H9 (cell line): Measurements from ENCODE around the gene SUV39H2. TPM values are rescaled to one million over a fixed set of nuclear protein-coding genes. Genes with fewer than 3 reads are reported as not detected.

Experiments used
- DNase-seq: peaks from one replicate; pipeline ENCODE4 v3.0.0-alpha.2; 2017
- H2AFZ ChIP-seq: one replicate; pipeline ENCODE4 v1.6.1; 2013; ENCODE audit warnings: mild to moderate bottlenecking, low read length, control low read depth, moderate library complexity
- H2AK5ac ChIP-seq: 2 replicates; pipeline ENCODE4 v1.6.1; 2013; ENCODE audit warnings: low read length, control low read depth, mixed read lengths; ENCODE audit not compliant: insufficient read length
- H2BK120ac ChIP-seq: one replicate; pipeline ENCODE4 v1.6.1; 2013; ENCODE audit warnings: low read depth, mild to moderate bottlenecking, low read length, control low read depth, inconsistent platforms; ENCODE audit not compliant: poor library complexity, severe bottlenecking
- H2BK12ac ChIP-seq: 2 replicates; pipeline ENCODE4 v1.6.1; 2013; ENCODE audit warnings: low read length, control low read depth, mixed read lengths, low read depth; ENCODE audit not compliant: insufficient read length
- H2BK15ac ChIP-seq: 2 replicates; pipeline ENCODE4 v1.6.1; 2013; ENCODE audit warnings: low read depth, low read length, control low read depth
- H2BK20ac ChIP-seq: one replicate; pipeline ENCODE4 v1.6.1; 2013; ENCODE audit warnings: low read depth, mild to moderate bottlenecking, low read length, control low read depth, inconsistent platforms; ENCODE audit not compliant: poor library complexity, severe bottlenecking
- H2BK5ac ChIP-seq: 2 replicates; pipeline ENCODE4 v1.6.1; 2013; ENCODE audit warnings: low read length, control low read depth, mixed read lengths; ENCODE audit not compliant: insufficient read length
- H3K14ac ChIP-seq: 2 replicates; pipeline ENCODE4 v1.6.1; 2013; ENCODE audit warnings: low read length, control low read depth; ENCODE audit not compliant: insufficient read depth
- H3K18ac ChIP-seq: 2 replicates; pipeline ENCODE4 v1.6.1; 2013; ENCODE audit warnings: low read depth, mild to moderate bottlenecking, mixed read lengths, low read length, control low read depth; ENCODE audit not compliant: insufficient read length
- H3K23ac ChIP-seq: 2 replicates; pipeline ENCODE4 v1.6.1; 2013; ENCODE audit warnings: low read length, control low read depth, mixed read lengths, low read depth; ENCODE audit not compliant: insufficient read length
- H3K23me2 ChIP-seq: 2 replicates; pipeline ENCODE4 v1.6.1; 2013; ENCODE audit warnings: low read depth, mild to moderate bottlenecking, mixed read lengths, low read length, control low read depth; ENCODE audit not compliant: insufficient read length, poor library complexity, severe bottlenecking
- H3K27ac ChIP-seq: 2 replicates; pipeline ENCODE4 v1.5.1; 2013; ENCODE audit warnings: low read length, control low read depth, mixed read lengths, low read depth; ENCODE audit not compliant: insufficient read length
- H3K27me3 ChIP-seq: 2 replicates; pipeline ENCODE4 v1.6.1; 2013; ENCODE audit warnings: low read length, control low read depth, inconsistent platforms; ENCODE audit not compliant: insufficient read depth
- H3K4ac ChIP-seq: 2 replicates; pipeline ENCODE4 v1.6.1; 2013; ENCODE audit warnings: low read depth, mild to moderate bottlenecking, control low read depth, inconsistent platforms, low read length, moderate library complexity
- H3K4me1 ChIP-seq: 2 replicates; pipeline ENCODE4 v1.6.1; 2013; ENCODE audit warnings: low read length, control low read depth, inconsistent platforms; ENCODE audit not compliant: insufficient read depth
- H3K4me2 ChIP-seq: 2 replicates; pipeline ENCODE4 v1.6.1; 2013; ENCODE audit warnings: low read length, control low read depth, mixed read lengths; ENCODE audit not compliant: insufficient read length, insufficient read depth
- H3K56ac ChIP-seq: 2 replicates; pipeline ENCODE4 v1.6.1; 2013; ENCODE audit warnings: low read depth, mild to moderate bottlenecking, mixed read lengths, low read length, control low read depth; ENCODE audit not compliant: insufficient read length
- H3K79me1 ChIP-seq: 2 replicates; pipeline ENCODE4 v1.6.1; 2013; ENCODE audit warnings: low read depth, mild to moderate bottlenecking, moderate library complexity, low read length, control low read depth, inconsistent platforms; ENCODE audit not compliant: insufficient read depth, poor library complexity, severe bottlenecking
- H3K79me2 ChIP-seq: 2 replicates; pipeline ENCODE4 v1.6.1; 2013; ENCODE audit warnings: low read length, control low read depth, inconsistent platforms; ENCODE audit not compliant: insufficient read depth
- H3K9ac ChIP-seq: 2 replicates; pipeline ENCODE4 v1.6.1; 2013; ENCODE audit warnings: low read length, control low read depth, mixed read lengths; ENCODE audit not compliant: insufficient read length; ENCODE audit errors: extremely low read depth
- H3K9me3 ChIP-seq: one replicate; pipeline ENCODE4 v1.6.1; 2013; ENCODE audit warnings: low read depth, low read length, inconsistent platforms; ENCODE audit not compliant: control insufficient read depth
- H3T11ph ChIP-seq: one replicate; pipeline ENCODE4 v1.6.1; 2013; ENCODE audit warnings: mild to moderate bottlenecking, low read length, control low read depth, inconsistent platforms
- H4K20me1 ChIP-seq: one replicate; pipeline ENCODE4 v1.6.1; 2013; ENCODE audit not compliant: control insufficient read depth, insufficient read length, insufficient read depth
- H4K5ac ChIP-seq: 2 replicates; pipeline ENCODE4 v1.6.1; 2013; ENCODE audit warnings: low read depth, mild to moderate bottlenecking, mixed read lengths, low read length, control low read depth; ENCODE audit not compliant: insufficient read length
- H4K8ac ChIP-seq: replicated peaks from 2 replicates; pipeline ENCODE4 v1.6.1; 2013; ENCODE audit warnings: low read length, control low read depth, mixed read lengths, low read depth; ENCODE audit not compliant: insufficient read length
- H4K91ac ChIP-seq: 2 replicates; pipeline ENCODE4 v1.6.1; 2013; ENCODE audit warnings: low read depth, mild to moderate bottlenecking, moderate library complexity, mixed read lengths, low read length, control low read depth; ENCODE audit not compliant: insufficient read length
- H3K27ac Mint-ChIP-seq, 3 experiments: 2 replicates in 2 of 3; 3 replicates in 1 of 3; pipeline ENCODE4 v1.8.0; 2020 to 2021; ENCODE audit warnings: mixed read lengths in 3 of 3, mild to moderate bottlenecking in 1 of 3, moderate library complexity in 1 of 3
- H3K27me3 Mint-ChIP-seq: 2 replicates; pipeline ENCODE4 v1.8.0; 2021; ENCODE audit warnings: low read depth, mild to moderate bottlenecking, moderate library complexity, mixed read lengths
- H3K36me3 Mint-ChIP-seq, 3 experiments: 2 replicates in 2 of 3; 3 replicates in 1 of 3; pipeline ENCODE4 v1.8.0; 2020 to 2021; ENCODE audit warnings: low read depth in 3 of 3, mixed read lengths in 3 of 3; ENCODE audit not compliant: insufficient read depth in 1 of 3
- H3K4me1 Mint-ChIP-seq, 2 experiments: 2 replicates each; pipeline ENCODE4 v1.8.0; 2020; ENCODE audit warnings: mixed read lengths in 2 of 2
- H3K4me3 Mint-ChIP-seq, 2 experiments: 2 replicates in 1 of 2; 3 replicates in 1 of 2; pipeline ENCODE4 v1.8.0; 2020 to 2021; ENCODE audit warnings: mild to moderate bottlenecking in 2 of 2, mixed read lengths in 2 of 2, moderate library complexity in 1 of 2
- H3K9me3 Mint-ChIP-seq, 2 experiments: 2 replicates in 1 of 2; 3 replicates in 1 of 2; pipeline ENCODE4 v1.8.0; 2020; ENCODE audit warnings: mild to moderate bottlenecking in 2 of 2, mixed read lengths in 2 of 2, moderate library complexity in 1 of 2
- total RNA-seq: library from RNA; stranded (reverse); gene quantifications from 2 replicates; pipeline ENCODE4 v1.2.1, GENCODE V29; 2021
- TF ChIP-seq, protein P1 (sequence below): fragments of 200-600 bp; sonication (generic); conservative IDR thresholded peaks from 3 replicates; pipeline ENCODE4 v1.8.0; 2021; ENCODE audit warnings: antibody characterized with exemption, mild to moderate bottlenecking

SUV39H2 gene
- total RNA-seq, 1 experiment from 2014 or later, result 59.7 TPM

DNA sequence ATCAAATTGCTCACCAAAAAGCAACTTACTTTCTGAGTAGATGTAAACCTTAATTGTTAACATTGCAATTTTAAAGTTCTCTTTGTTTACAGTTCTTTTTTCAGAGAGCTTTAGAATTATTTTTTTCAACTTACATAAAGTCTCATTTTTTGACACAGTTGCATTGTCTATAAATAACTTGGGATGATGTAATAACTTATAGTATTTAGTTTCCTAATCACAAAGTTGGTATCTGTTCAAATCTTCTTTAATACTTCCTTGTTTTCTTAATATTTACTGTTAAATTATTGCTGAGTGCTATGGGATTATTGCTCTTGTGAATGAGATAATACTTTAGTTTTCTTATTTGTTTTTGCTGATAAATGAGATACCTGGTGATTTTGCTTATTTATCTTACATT is 18.9 kb upstream of the SUV39H2 start:
- Histone ChIP-seq H2BK20ac (no peak overlapping the region), H3K18ac (no peak overlapping the region), H2BK15ac (no peak overlapping the region), H3K9ac (no peak overlapping the region), H3K4ac (no peak overlapping the region), H3K23ac (no peak overlapping the region), H3K56ac (no peak overlapping the region), H3K27me3 (no peaks in the 10 kb centered on the region), H2BK12ac (no peak overlapping the region), H3K27ac (no peak overlapping the region), H2BK120ac (no peak overlapping the region), H2AFZ (no peak overlapping the region), H4K5ac (no peak overlapping the region), H4K20me1 (no peaks in the 10 kb centered on the region), H3K23me2 (no peaks in the 10 kb centered on the region), H3K4me1 (no peaks in the 10 kb centered on the region), H3K14ac (no peak overlapping the region), H4K91ac (no peak overlapping the region), H4K8ac (no peak overlapping the region), H2AK5ac (no peak overlapping the region), H3K79me1 (no peaks in the 10 kb centered on the region), H3K9me3 (no peaks in the 10 kb centered on the region), H2BK5ac (no peak overlapping the region), H3T11ph (no peak overlapping the region), H3K79me2 (no peaks in the 10 kb centered on the region), H3K4me2 (no peak overlapping the region)
- TF ChIP-seq, protein P1, sequence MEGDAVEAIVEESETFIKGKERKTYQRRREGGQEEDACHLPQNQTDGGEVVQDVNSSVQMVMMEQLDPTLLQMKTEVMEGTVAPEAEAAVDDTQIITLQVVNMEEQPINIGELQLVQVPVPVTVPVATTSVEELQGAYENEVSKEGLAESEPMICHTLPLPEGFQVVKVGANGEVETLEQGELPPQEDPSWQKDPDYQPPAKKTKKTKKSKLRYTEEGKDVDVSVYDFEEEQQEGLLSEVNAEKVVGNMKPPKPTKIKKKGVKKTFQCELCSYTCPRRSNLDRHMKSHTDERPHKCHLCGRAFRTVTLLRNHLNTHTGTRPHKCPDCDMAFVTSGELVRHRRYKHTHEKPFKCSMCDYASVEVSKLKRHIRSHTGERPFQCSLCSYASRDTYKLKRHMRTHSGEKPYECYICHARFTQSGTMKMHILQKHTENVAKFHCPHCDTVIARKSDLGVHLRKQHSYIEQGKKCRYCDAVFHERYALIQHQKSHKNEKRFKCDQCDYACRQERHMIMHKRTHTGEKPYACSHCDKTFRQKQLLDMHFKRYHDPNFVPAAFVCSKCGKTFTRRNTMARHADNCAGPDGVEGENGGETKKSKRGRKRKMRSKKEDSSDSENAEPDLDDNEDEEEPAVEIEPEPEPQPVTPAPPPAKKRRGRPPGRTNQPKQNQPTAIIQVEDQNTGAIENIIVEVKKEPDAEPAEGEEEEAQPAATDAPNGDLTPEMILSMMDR, result no peak
- H3K4me1 Mint-ChIP-seq, result no peaks in the 10 kb centered on the region
- H3K4me3 Mint-ChIP-seq, result no peak overlapping the region
- H3K9me3 Mint-ChIP-seq, result no peaks in the 10 kb centered on the region
- no peak overlapping the region for H3K27ac Mint-ChIP-seq
- H3K27me3 Mint-ChIP-seq, result no peaks in the 10 kb centered on the region
- peaks cover 14 to 55% (median 15%) of the 10 kb centered on the region in 3 experiments for H3K36me3 Mint-ChIP-seq
- DNase-seq, result no peak
